GOT3 (cell line): ENCODE results near the gene NUMB.

Source experiments
- DNase-seq: peaks from one replicate; lab custom pipeline; 2025; ENCODE audit warnings: mixed read lengths; lab: John Stamatoyannopoulos, UW

Gene NUMB

GRCh38 chr14:73289729-73290128, 168.6 kb downstream of the NUMB start:
- DNase-seq, result no peak

GRCh38 chr14:73289308-73289707, 169.0 kb downstream of the NUMB start:
- DNase-seq, result no peak

- no peak for DNase-seq
These were observed 171.3 kb downstream of the NUMB start for GRCh38 chr14:73287071-73287470.

- DNase-seq, result no peak
These were observed 171.7 kb downstream of the NUMB start for GRCh38 chr14:73286598-73286997.

- no peak for DNase-seq
These were observed 172.4 kb downstream of the NUMB start for GRCh38 chr14:73285979-73286378.

GRCh38 chr14:73283608-73284379, 174.6 kb downstream of the NUMB start:
- DNase-seq, result no peak

GRCh38 chr14:73280903-73281302, 177.4 kb downstream of the NUMB start:
- DNase-seq, result no peak

- DNase-seq, result no peak
These were observed 181.0 kb downstream of the NUMB start for GRCh38 chr14:73277376-73277775.

GRCh38 chr14:73276836-73277235, 181.5 kb downstream of the NUMB start:
- no peak for DNase-seq

GRCh38 chr14:73273799-73274198, 184.5 kb downstream of the NUMB start:
- DNase-seq, result no peak

GRCh38 chr14:73272393-73272792, 186.0 kb downstream of the NUMB start:
- no peak for DNase-seq

GRCh38 chr14:73269729-73270531, 188.4 kb downstream of the NUMB start:
- DNase-seq, result no peak

- DNase-seq, result no peak
These were observed 190.9 kb downstream of the NUMB start for GRCh38 chr14:73267474-73267873.

GRCh38 chr14:73266317-73266716, 192.0 kb downstream of the NUMB start:
- no peak for DNase-seq

- no peak for DNase-seq
These were observed 192.7 kb downstream of the NUMB start for GRCh38 chr14:73265721-73266046.

GRCh38 chr14:73264885-73265720, 193.2 kb downstream of the NUMB start:
- DNase-seq, result no peak

GRCh38 chr14:73264080-73264884, 194.1 kb downstream of the NUMB start:
- no peak for DNase-seq

GRCh38 chr14:73263606-73264005, 194.7 kb downstream of the NUMB start:
- no peak for DNase-seq

- no peak for DNase-seq
These were observed 195.7 kb downstream of the NUMB start for GRCh38 chr14:73262427-73263183.

GRCh38 chr14:73261520-73262426, 196.6 kb downstream of the NUMB start:
- no peak for DNase-seq
